DND-41 (cell line): ENCODE measurements around the gene CTBP2.

ENCODE experiments used
- ATAC-seq: fragments of 200-7000 bp; cut with Tn5 transposase; 3 replicates; pipeline ENCODE4 v1.9.1; 2021; ENCODE audit warnings: low read depth; ENCODE audit not compliant: insufficient read depth
- DNase-seq: peaks from one replicate; pipeline ENCODE4 v3.0.0-alpha.2; 2020
- H2AFZ ChIP-seq: 2 replicates; pipeline ENCODE4 v1.6.0; 2012; ENCODE audit warnings: low read depth, low read length
- H3K27ac ChIP-seq: 2 replicates; pipeline ENCODE4 v1.5.1; 2012; ENCODE audit warnings: low read length, inconsistent platforms
- H3K27me3 ChIP-seq: fragments of 200-600 bp; sonication (generic); 2 replicates; pipeline ENCODE4 v1.6.0; 2012; ENCODE audit warnings: low read length, mild to moderate bottlenecking, inconsistent platforms; ENCODE audit not compliant: insufficient read depth, poor library complexity
- H3K36me3 ChIP-seq: 2 replicates; pipeline ENCODE4 v1.5.1; 2012; ENCODE audit warnings: low read length, inconsistent platforms; ENCODE audit not compliant: insufficient read depth
- H3K4me1 ChIP-seq: 2 replicates; pipeline ENCODE4 v1.5.1; 2012; ENCODE audit warnings: mild to moderate bottlenecking, low read length; ENCODE audit not compliant: insufficient read depth
- H3K4me2 ChIP-seq: 2 replicates; pipeline ENCODE4 v1.6.0; 2012; ENCODE audit warnings: mild to moderate bottlenecking, moderate library complexity, low read length, inconsistent platforms; ENCODE audit not compliant: insufficient read depth
- H3K4me3 ChIP-seq, 2 experiments: fragments of 200-600 bp in 1 of 2; shearing (Covaris generic) in 1 of 2; 2 replicates each; pipeline ENCODE4 v1.5.1; 2012 to 2016; ENCODE audit warnings: inconsistent platforms in 2 of 2, low read length in 2 of 2, mild to moderate bottlenecking in 2 of 2, low read depth in 1 of 2, moderate library complexity in 1 of 2
- H3K79me2 ChIP-seq: 2 replicates; pipeline ENCODE4 v1.6.0; 2012; ENCODE audit warnings: low read length, inconsistent platforms; ENCODE audit not compliant: insufficient read depth
- H3K9ac ChIP-seq: 2 replicates; pipeline ENCODE4 v1.6.0; 2012; ENCODE audit warnings: low read depth, mild to moderate bottlenecking, inconsistent platforms, low read length, moderate library complexity
- H3K9me3 ChIP-seq: 2 replicates; pipeline ENCODE4 v1.5.1; 2012; ENCODE audit warnings: low read length, moderate library complexity, mild to moderate bottlenecking, inconsistent platforms; ENCODE audit not compliant: insufficient read depth, severe bottlenecking
- H4K20me1 ChIP-seq: 2 replicates; pipeline ENCODE4 v1.6.0; 2012; ENCODE audit warnings: low read length; ENCODE audit not compliant: insufficient read depth
- EZH2 ChIP-seq: IDR thresholded peaks from 3 replicates; pipeline ENCODE4 v1.6.1; 2012; ENCODE audit warnings: borderline replicate concordance, low read depth, mild to moderate bottlenecking, moderate library complexity, low read length, inconsistent platforms; ENCODE audit not compliant: severe bottlenecking
- TF ChIP-seq, protein P1 (sequence below): IDR thresholded peaks from 2 replicates; pipeline ENCODE4 v1.5.1; 2012; ENCODE audit warnings: borderline replicate concordance, low read length, moderate library complexity, mild to moderate bottlenecking; ENCODE audit not compliant: poor library complexity, severe bottlenecking; ENCODE audit errors: extremely low read depth

The CTBP2 gene

GRCh38 chr10:124994573-124995473 lies 165.5 kb downstream of the CTBP2 start:
- H4K20me1 ChIP-seq = peaks cover 34% of the 10 kb centered on the region
- ATAC-seq = no peak
- no peak overlapping the region for H2AFZ ChIP-seq
- no peaks in the 10 kb centered on the region for H3K79me2 ChIP-seq
- no peaks in the 10 kb centered on the region for H3K9me3 ChIP-seq
- H3K27me3 ChIP-seq = no peaks in the 10 kb centered on the region
- H3K27ac ChIP-seq = no peak overlapping the region
- TF ChIP-seq EZH2 = no peak
- TF ChIP-seq, protein P1, sequence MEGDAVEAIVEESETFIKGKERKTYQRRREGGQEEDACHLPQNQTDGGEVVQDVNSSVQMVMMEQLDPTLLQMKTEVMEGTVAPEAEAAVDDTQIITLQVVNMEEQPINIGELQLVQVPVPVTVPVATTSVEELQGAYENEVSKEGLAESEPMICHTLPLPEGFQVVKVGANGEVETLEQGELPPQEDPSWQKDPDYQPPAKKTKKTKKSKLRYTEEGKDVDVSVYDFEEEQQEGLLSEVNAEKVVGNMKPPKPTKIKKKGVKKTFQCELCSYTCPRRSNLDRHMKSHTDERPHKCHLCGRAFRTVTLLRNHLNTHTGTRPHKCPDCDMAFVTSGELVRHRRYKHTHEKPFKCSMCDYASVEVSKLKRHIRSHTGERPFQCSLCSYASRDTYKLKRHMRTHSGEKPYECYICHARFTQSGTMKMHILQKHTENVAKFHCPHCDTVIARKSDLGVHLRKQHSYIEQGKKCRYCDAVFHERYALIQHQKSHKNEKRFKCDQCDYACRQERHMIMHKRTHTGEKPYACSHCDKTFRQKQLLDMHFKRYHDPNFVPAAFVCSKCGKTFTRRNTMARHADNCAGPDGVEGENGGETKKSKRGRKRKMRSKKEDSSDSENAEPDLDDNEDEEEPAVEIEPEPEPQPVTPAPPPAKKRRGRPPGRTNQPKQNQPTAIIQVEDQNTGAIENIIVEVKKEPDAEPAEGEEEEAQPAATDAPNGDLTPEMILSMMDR = no peak
- peaks cover 81% of the 10 kb centered on the region for H3K36me3 ChIP-seq
- no peak for DNase-seq
- H3K9ac ChIP-seq = no peak overlapping the region
- H3K4me1 ChIP-seq = peaks cover 5% of the 10 kb centered on the region
- H3K4me3 ChIP-seq = no peak overlapping the region
- no peak overlapping the region for H3K4me2 ChIP-seq

- H3K36me3 ChIP-seq = peaks cover 83% of the 10 kb centered on the region
- H3K4me2 ChIP-seq = no peak overlapping the region
Observed at GRCh38 chr10:124993736-124994451, 166.5 kb downstream of the CTBP2 start.

GRCh38 chr10:124993345-124993708 lies 167.0 kb downstream of the CTBP2 start:
- Histone ChIP-seq H4K20me1 (peaks cover 25% of the 10 kb centered on the region), H2AFZ (no peak overlapping the region), H3K4me2 (no peak overlapping the region), H3K4me1 (no peaks in the 10 kb centered on the region), H3K9ac (no peak overlapping the region), H3K36me3 (peaks cover 78% of the 10 kb centered on the region), H3K4me3 (no peak overlapping the region), H3K27me3 (no peaks in the 10 kb centered on the region), H3K9me3 (no peaks in the 10 kb centered on the region), H3K79me2 (no peaks in the 10 kb centered on the region), H3K27ac (no peak overlapping the region)
- ATAC-seq (no peak), DNase-seq (no peak)
- no peak for TF ChIP-seq EZH2
- TF ChIP-seq, protein P1 = no peak

More at GRCh38 chr10:124993736-124994451, 166.5 kb downstream of the CTBP2 start:
- Histone ChIP-seq H3K27ac (no peak overlapping the region), H3K9me3 (no peaks in the 10 kb centered on the region), H3K79me2 (no peaks in the 10 kb centered on the region), H3K4me1 (no peaks in the 10 kb centered on the region), H4K20me1 (peaks cover 30% of the 10 kb centered on the region), H2AFZ (no peak overlapping the region), H3K27me3 (no peaks in the 10 kb centered on the region), H3K9ac (no peak overlapping the region), H3K4me3 (no peak overlapping the region)
- no peak for DNase-seq
- TF ChIP-seq, protein P1 = no peak
- no peak for TF ChIP-seq EZH2
- no peak for ATAC-seq
